ENCODE data around the gene HIVEP3.

The HIVEP3 gene

GRCh38 chr1:41941381-41941780 lies 22.7 kb upstream of the HIVEP3 start:
- no peak for DNase-seq (ENCODE audit: low read depth)
- H3K4me3 ChIP-seq (ENCODE audit: low read depth, low read length), result no peak overlapping the region
- TF ChIP-seq CTCF (IDR thresholded peaks at IDR 0.05; ENCODE audit: insufficient read depth, low read depth, low read length, missing control alignments), result no peak

- no peak for TF ChIP-seq CTCF (IDR thresholded peaks at IDR 0.05; ENCODE audit: insufficient read depth, low read depth, low read length, missing control alignments)
- DNase-seq (ENCODE audit: low read depth), result no peak
- H3K4me3 ChIP-seq (ENCODE audit: low read depth, low read length), result no peak overlapping the region
Observed at GRCh38 chr1:41939194-41939593, 20.5 kb upstream of the HIVEP3 start.

- H3K4me3 ChIP-seq (ENCODE audit: low read depth, low read length), result no peak overlapping the region
- TF ChIP-seq CTCF (IDR thresholded peaks at IDR 0.05; ENCODE audit: insufficient read depth, low read depth, low read length, missing control alignments), result no peak
- DNase-seq (ENCODE audit: low read depth), result peak; percentile 29
Observed at GRCh38 chr1:41936107-41936506, 17.4 kb upstream of the HIVEP3 start.

- no peak for DNase-seq (ENCODE audit: low read depth)
- TF ChIP-seq CTCF (IDR thresholded peaks at IDR 0.05; ENCODE audit: insufficient read depth, low read depth, low read length, missing control alignments), result no peak
- H3K4me3 ChIP-seq (ENCODE audit: low read depth, low read length), result no peak overlapping the region
Observed at GRCh38 chr1:41935226-41935625, 16.5 kb upstream of the HIVEP3 start.

- no peak for DNase-seq (ENCODE audit: low read depth)
Observed at GRCh38 chr1:41933106-41933505, 14.4 kb upstream of the HIVEP3 start.

GRCh38 chr1:41931578-41931977 lies 12.9 kb upstream of the HIVEP3 start:
- no peak for DNase-seq (ENCODE audit: low read depth)
- H3K4me3 ChIP-seq (ENCODE audit: low read depth, low read length), result no peak overlapping the region
- TF ChIP-seq CTCF (IDR thresholded peaks at IDR 0.05; ENCODE audit: insufficient read depth, low read depth, low read length, missing control alignments), result no peak

More at GRCh38 chr1:41933106-41933505, 14.4 kb upstream of the HIVEP3 start:
- H3K4me3 ChIP-seq (ENCODE audit: low read depth, low read length), result no peak overlapping the region
- TF ChIP-seq CTCF (IDR thresholded peaks at IDR 0.05; ENCODE audit: insufficient read depth, low read depth, low read length, missing control alignments), result no peak

GRCh38 chr1:41927118-41927517 lies 8.4 kb upstream of the HIVEP3 start:
- no peak for TF ChIP-seq CTCF (IDR thresholded peaks at IDR 0.05; ENCODE audit: insufficient read depth, low read depth, low read length, missing control alignments)
- no peak overlapping the region for H3K4me3 ChIP-seq (ENCODE audit: low read depth, low read length)
- no peak for DNase-seq (ENCODE audit: low read depth)

All from GM12865 (cell line).